GM19467 (cell line): ENCODE data around the gene CCZ1.
"Not testable (repeated sequence)": the region's sequence is repeated elsewhere in the genome, so short reads cannot be mapped to it uniquely, and the experiment has no call there.

Experiments used
- ATAC-seq: cut with Tn5 transposase; IDR thresholded peaks from one replicate; pipeline ENCODE4 v1.9.1; 2021; ENCODE audit warnings: mild to moderate bottlenecking, moderate library complexity; ENCODE audit not compliant: unreplicated experiment

CCZ1 gene

DNA sequence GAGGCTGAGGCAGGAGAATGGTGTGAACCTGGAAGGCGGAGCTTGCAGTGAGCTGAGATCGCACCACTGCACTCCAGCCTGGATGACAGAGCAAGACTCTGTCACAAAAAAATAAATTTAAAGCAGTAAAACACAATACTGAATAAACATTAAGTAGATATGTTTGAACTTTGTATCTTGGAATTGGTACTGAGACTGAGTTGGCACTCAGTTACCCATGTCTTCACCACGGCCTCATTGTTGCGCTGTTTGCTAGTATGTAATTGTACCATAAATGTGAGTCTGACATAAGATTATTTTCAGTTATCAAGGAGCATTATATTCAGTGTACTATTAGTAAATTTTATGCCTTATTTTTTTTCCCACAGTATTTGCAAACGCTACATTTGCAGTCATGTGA, 6.2 kb downstream of the CCZ1 start:
- ATAC-seq = not testable (repeated sequence)

DNA sequence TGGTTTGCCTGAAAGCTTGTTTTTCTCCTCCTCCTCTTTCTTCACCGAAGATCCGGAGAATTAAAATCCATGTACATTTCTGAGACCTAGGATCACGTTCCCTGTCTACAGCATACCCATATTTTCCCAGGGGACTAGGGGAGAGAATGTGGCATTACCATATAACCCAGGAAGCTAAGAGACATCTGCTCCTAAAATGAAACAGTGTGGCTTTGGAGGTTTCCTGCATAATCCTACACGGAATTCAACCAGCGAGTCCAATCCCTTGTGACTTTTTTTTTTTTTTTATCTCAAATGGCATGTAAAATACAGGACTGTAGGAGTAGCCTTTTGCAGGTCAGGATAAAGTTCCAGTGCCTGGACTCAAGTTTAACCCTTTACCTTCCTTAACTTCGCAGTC, 10.3 kb downstream of the CCZ1 start:
- ATAC-seq = not testable (repeated sequence)

DNA sequence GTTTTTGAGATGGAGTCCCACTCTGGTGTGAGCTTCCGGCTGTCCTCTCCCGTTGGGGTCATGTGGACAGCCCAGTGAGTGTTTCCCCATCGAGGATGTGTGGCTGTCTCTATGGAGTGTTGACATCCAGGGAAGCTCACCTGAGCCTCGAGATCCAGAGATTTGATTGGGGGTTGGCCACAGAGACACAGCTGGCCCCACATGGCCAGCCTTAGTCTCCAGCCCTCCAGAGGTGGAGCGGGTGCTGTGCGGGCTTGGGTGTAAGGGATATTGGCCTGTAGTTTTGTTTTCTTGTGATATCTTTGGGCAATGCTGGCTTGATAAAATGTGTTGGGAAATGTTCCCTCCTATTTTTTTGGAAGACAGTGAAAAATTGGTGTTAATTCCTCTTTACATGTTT, 18.0 kb downstream of the CCZ1 start:
- not testable (repeated sequence) for ATAC-seq

DNA sequence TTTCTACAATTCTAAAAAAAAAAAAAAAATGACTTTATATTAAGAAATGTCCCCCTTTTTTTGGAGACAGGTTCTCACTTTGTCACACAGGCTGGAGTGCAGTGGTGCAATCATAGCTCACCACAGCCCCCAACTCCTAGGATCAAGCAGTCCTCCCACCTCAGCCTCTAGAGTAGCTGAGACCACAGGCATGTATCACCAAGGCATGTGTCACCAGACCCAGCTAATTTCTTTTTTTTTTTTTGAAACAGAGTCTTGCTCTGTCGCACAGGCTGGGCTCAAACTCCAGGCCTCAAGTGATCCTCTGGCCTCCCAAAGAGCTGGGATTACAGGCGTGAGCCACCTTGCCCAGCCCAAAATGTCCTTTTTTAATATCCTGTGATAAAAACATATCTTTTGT, 25.6 kb downstream of the CCZ1 start:
- ATAC-seq = not testable (repeated sequence)

DNA sequence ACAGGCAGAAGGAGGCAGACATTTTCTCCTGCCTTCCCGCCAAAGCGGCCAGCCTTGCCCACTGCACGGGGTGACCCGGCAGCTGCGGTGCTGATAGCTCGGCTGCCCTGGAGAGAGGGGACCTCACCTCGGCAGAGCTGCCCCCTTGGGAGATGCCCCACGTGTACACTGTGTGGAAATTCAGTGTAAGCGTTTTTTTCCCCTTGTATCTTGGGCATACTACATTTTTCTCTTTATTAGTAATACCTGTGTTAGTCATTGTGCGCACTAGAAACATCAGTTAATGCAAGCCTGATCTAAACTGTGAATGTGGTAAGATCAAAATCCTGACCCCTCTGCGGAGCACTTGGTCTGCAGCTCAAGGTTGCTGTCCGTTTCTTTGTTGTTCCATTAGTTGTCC, 26.1 kb downstream of the CCZ1 start:
- not testable (repeated sequence) for ATAC-seq

DNA sequence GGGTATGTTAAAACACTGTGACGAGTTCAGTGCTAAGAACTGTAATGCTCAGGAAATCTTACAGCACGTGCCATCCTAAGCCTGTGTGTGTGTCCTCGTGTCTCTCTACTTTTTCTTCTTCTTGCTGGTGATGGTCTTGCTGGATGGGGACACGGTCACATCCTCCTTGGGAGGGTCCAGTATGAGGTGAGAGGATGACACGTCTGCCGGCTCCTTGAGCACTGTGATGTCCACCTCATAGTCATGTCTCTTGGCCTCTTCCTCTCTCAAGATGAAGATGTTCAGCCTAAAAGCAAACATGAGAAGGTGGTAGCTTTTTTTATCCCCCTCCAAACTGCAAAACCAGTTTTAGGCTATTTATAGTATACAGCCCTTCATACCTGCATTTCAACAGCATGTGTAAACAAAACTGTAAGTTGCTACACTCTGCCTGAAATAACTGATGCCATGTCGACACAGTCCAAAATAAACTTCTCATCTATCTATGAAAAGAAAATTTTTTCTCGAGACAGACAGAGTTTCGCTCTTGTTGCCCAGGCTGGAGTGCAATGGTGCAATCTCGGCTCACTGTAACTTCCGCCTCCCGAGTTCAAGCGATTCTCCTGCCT, 27.8 kb downstream of the CCZ1 start:
- ATAC-seq = not testable (repeated sequence)

DNA sequence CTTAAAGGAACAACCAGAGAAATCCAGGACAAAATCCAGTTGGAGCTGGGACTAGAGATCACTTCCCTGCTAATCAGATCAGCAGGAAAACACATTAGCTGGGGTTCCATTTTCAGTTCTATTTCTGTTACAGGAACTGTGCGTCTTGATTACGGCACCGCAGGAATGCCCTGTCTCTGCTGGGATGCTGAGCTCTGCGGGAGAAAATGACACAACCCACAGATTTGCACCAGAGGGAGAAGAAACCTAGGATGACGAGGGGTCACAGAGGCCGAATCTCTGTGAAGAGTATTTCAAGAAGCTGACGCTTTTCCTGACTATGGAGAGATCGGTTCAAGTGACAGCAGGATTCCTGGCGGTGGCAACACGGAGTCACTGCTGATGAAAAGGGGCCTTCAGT, 31.8 kb downstream of the CCZ1 start:
- not testable (repeated sequence) for ATAC-seq

DNA sequence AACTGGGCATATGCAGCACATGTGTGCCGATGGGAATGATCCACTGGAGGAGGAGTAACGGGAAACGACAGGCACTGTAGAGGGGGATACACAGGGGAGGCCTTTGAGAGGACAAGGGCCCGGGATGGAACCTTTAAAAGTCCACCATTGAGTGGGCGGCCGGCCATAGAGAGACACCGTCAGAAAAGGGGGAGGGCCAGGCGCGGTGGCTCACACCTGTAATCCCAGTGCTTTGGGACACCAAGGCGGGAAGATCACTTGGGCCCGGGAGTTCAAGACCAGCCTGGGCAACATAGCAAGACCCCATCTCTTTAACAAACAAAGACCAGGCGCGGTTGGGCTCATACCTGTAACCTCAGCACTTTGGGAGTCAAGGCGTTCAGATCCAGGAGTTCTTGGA, 32.7 kb downstream of the CCZ1 start:
- ATAC-seq = not testable (repeated sequence)

DNA sequence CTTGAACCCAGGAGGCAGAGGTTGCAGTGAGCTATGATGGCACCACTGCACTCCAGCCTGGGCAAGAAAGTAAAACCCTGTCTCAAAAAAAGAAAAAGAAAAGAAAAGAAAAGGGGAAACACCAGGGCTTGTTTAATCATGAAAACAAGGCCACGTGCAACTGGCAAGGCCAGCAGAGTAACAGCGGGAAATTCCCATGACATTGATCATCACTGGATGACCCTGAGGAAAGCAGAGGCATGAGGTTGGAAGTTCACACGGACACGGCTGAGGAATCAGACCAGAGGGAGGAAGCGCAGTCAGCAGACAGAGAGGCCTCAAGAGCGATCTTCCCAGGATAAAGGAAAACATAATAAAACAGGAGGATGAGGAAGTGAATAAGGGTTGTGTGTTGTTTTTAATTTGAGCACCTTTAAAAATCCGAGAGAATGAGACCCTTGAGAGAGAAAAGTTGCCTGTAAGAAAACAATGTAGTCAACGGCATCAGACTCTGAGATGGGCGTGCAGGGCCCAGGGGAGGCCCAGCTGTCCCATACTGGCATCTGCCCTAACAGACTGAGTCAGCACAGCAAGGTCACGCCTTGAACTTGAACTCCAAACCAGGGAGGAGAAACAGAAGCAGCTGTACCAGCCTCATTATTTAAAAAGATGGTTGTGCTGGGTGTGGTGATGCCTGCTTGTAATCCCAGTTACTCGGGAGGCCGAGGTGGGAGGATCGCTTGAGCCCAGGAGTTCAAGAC, 33.5 kb downstream of the CCZ1 start:
- ATAC-seq = not testable (repeated sequence)

DNA sequence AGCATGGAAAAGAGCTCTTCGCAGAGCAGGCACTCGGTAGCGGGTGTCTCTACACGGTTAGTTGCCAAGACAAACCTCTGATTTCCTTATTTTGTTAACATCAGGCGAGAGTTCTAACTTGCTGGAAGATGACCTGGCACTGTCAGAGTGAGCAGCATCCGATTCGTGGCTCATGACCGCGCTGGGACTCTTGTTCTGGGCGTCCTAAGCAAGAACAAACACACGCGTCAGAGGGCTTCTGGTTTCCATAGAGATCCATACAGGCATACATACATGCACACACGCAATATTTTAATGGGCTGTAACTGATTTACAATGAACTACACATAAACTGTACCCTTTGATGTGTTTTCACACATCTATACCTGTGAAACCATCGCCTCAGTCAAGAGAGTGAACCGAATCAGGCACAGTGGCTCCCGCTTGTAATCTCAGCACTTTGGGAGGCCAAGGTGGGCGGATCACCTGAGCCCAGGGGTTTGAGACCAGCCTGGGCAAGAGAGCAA, 36.5 kb downstream of the CCZ1 start:
- not testable (repeated sequence) for ATAC-seq

DNA sequence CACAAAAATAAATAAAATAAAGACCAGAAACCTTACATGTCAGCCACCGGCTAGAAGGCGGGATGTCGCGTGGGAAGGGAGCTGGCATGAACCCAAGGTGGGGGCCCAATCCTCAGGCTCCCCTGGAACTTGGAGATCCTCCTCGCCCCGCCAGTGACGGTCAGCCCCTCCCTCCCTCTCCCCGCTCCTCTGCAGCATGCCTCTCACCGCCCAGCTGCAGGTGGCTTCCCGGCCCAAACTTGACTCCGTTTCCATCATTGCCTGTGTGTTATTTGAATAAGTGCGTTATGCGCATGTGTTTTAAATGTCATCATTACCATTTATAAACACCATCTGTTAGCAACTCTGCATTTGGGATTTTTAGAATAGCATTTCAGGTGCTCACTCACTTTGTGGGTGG, 64.7 kb downstream of the CCZ1 start:
- ATAC-seq = not testable (repeated sequence)

DNA sequence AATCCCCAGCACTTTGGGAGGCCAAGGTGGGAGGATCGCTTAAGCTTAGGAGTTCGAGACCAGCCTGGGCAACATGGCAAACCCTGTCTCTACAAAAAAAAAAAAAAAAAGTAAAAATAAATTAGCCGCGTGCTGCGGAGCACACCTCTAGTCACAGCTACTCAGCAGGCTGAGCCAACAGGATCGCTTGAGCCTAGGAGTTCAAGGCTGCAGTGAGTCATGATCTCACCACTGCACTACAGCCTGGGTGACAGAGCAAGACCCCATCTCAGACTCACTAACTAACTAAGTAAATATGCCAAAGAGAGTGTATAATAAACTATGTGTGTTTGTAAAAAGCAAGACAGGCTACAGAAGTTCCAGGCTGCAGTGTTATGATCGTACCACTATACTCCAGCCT, 65.3 kb downstream of the CCZ1 start:
- not testable (repeated sequence) for ATAC-seq

DNA sequence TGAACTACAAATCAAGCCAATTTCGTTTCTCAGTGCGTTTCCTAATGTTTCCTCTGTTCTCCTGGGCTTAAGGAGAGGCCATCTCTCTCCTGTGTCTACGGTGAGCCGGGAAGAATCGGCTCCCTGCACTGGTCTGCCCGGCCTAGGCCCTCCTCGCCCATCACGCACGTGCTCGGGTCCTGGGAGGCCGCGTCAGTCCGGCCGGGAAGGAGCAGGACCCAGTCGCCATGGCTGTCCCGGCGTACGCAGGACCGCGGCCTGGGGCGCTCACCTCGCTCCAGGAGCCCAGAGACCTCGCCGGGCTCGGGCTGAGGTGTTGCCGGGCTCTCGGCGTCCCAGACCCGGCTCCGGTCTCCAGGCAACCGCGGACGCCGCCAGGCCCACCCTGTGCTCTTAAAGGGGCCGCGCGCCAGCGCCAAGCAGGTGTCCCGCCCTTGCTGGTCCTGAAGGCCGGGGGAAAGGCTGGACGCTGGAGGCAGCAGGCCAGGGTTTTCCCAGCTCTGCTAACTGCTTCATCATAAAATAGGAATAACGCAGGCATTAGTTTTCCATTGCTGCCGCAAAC, 71.9 kb downstream of the CCZ1 start, which contains the start of gene RSPH10B:
TSS of gene RSPH10B (minus strand) at position 343 of the 565 bp plus-strand sequence. CDS start 3,573 bp downstream, outside the sequence.
- ATAC-seq = not testable (repeated sequence)

DNA sequence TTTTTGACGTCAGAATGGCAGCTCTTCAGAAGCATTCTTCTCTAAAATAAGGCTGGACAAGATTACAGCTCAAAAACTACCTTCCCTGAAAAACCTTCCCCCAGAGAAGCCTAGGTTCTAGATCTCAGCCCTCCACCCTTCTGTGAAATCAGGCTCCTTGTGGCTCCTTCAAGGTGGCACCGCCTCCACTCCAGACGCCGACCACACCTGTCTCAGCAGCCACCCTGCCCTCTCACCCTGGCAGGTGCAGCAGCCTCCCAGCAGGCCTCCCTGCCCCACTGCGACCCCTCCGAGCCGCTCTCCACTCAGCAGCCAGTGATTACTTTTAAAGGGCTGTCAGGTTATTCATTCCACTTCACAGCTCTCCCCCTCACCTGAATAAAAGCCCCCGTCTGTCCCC, 75.0 kb downstream of the CCZ1 start:
- not testable (repeated sequence) for ATAC-seq
